GM19324 (cell line): Measurements from ENCODE around the gene SH3GLB1.

Experiments used
- ATAC-seq: cut with Tn5 transposase; IDR thresholded peaks from one replicate; pipeline ENCODE4 v1.9.1; 2021; ENCODE audit warnings: mild to moderate bottlenecking, moderate library complexity; ENCODE audit not compliant: unreplicated experiment, low FRiP score

SH3GLB1 gene

DNA sequence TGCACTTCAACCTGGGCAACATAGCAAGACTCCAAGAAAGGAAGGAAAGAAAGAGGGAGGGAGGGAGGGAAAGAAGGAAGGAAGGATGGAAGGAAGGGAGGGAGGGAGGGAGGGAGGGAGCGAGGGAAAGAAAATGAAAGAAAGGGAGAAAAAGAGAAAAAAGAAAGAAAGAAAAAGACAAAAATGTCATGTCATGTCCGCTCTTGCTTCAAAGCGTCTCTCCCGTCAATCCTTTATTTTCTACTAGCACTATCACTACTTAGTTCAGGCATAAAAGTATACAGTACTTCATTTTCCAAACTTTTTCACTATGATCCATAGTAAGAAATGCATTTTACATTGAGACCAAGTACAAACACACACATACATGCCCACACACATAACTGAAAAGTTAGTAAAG is 64.7 kb downstream of the SH3GLB1 start:
- ATAC-seq: no peak

- ATAC-seq: peak; percentile 29
These were observed 69.2 kb downstream of the SH3GLB1 start for GRCh38 chr1:86773341-86774288.

GRCh38 chr1:86774305-86775295 is 70.2 kb downstream of the SH3GLB1 start:
- peak; percentile 86 for ATAC-seq

GRCh38 chr1:86775395-86775794 is 71.0 kb downstream of the SH3GLB1 start:
- ATAC-seq: no peak

GRCh38 chr1:86776108-86776507 is 71.7 kb downstream of the SH3GLB1 start:
- no peak for ATAC-seq

DNA sequence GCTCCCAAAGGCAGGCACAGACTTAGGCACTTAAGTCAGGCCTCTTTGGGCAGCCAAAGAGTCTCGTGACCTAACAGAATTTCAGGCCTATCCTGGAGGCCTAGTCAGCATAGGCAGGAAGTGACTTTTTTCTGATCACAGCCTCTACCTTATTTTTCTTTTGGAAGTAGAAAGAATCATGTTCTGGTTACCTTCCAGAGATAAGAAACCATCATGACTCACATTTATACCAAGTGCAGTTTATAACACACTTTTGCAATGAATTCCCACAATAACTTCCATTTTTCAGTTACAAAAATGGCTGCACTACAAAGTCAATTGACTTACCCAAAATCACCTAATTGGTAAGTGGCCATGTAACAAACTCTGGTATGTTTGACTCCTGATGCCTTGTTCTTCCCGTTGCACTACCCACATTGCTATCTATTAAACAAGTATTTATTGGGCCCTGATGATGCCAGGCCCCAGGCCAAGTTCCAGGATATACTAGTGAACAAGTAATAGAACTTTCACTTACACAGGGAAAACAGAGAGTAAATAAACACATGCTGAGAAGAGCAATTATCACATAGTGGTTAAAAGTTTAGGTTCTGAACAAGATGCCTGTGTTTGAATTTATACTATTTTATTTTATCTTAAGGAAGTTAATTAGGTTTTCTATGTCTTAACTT is 74.3 kb downstream of the SH3GLB1 start:
- ATAC-seq: no peak

DNA sequence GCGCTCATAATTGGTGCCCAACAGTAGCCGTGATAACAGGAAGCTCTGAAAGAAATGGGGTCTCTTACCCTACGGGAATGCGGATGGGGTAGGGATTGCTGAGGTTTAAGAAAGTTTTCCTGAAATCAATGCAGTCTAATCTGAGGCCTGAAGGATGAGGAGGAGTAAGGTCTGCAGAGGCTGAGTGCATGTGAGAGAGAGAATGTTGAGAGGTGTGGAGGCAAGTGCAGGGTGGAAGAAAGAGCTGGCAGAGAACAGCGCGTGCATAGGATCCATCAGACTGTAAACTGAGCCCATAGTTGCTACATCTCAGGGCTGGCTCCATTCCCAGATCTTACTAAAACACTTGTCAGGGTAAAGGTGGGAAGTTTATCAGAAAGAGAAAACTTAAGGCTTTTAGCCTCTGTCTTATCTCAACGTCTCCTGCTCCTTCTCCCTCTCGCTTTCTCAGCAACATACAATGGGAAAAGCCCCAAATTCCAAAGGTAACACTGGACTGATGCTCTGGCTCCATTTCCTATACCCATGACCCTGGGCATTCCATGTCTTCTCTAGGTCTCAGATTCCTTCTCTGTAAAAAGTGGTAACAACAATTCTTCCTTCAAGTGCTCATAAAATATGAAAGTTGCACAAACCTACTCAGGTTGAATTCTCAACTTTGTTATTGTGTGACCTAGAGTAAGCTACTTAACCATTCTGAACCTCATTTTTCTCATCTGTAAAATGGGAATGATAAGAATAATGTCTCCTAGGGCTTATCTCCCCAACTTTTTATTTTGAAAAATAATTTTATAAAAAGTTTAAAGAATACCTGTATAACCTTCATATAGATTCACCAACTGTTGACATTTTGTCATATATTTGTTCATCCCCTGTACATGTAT is 75.2 kb downstream of the SH3GLB1 start:
- no peak for ATAC-seq

DNA sequence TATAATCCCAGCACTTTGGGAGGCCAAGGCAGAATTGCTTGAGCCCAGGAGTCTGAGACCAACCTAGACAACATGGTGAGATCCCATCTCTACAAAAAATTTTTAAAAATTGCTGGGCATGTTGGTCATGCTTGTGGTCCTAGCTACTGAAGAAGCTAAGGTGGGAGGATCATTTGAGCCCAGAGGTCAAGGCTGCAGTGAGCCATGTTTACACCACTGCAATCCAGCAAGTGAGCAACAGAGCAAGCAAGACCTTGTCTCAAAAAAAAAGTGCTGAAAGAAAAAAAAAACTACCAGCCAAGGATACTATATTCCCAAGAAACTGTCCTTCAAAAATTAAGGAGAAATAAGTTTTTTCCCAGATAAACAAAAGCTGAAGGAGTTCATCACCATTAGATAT is 78.1 kb downstream of the SH3GLB1 start:
- ATAC-seq: no peak

GRCh38 chr1:86787621-86788020 is 83.2 kb downstream of the SH3GLB1 start:
- ATAC-seq: no peak

DNA sequence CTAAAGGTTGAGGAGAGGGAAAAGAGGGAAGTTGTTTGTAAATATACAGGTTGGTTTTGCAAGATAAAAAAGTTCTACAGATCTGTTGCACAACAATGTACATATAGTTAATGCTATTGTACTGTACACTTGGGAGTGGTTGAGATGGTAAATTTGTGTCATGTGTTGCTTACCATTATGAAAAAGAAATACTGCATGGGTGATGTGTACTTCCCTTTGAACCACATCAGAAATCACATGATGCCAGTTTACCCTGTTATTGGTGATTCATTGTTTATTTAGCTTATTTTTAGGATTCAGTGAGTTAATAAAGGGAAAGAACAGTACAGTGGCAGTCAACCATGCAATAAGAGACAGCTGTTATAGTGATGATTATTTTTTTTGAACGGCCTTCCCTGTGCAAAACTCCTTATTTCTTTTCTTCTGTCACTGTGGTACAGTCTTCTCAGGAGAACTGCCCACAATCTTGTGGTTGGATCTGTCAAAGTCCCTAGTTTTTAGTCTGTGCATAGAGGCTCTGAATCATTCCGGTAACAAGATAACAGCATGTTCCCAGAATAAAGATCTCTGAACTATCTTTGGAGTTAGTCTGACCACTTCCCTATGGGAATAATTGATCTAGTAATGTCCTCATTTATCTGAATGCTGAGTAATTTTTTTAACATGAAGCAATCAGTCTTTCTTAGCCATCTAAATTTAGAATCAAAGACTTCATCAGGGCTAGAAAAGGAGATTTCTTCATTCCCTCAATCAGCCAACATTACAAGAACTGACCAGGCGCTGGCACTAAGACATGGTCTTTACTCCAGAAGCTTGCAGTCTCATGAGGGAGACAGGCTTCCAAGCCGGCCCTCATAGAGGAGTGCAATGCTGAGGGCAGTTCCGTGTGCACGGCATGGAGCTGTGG is 84.2 kb downstream of the SH3GLB1 start:
- ATAC-seq: no peak

GRCh38 chr1:86795316-86795715 is 90.9 kb downstream of the SH3GLB1 start:
- ATAC-seq: no peak
